HG03139 (cell line): Measurements from ENCODE around the gene CRB2.
"Not testable (repeated sequence)": the region's sequence is repeated elsewhere in the genome, so short reads cannot be mapped to it uniquely, and the experiment has no call there.

Source experiments
- ATAC-seq: cut with Tn5 transposase; IDR thresholded peaks from one replicate; pipeline ENCODE4 v1.9.1; 2021; ENCODE audit not compliant: unreplicated experiment

CRB2 gene

GRCh38 chr9:123378956-123379660 is 23.1 kb downstream of the CRB2 start:
- no peak for ATAC-seq

GRCh38 chr9:123380852-123381705 is 25.1 kb downstream of the CRB2 start:
- ATAC-seq = no peak

- ATAC-seq = no peak
Observed at GRCh38 chr9:123382653-123383511, 26.9 kb downstream of the CRB2 start.

GRCh38 chr9:123383512-123384170 is 27.6 kb downstream of the CRB2 start:
- ATAC-seq = no peak

- no peak for ATAC-seq
Observed at GRCh38 chr9:123387686-123388085, 31.7 kb downstream of the CRB2 start.

GRCh38 chr9:123389070-123389469 is 33.1 kb downstream of the CRB2 start:
- ATAC-seq = no peak

GRCh38 chr9:123389698-123390097 is 33.7 kb downstream of the CRB2 start:
- no peak for ATAC-seq

- no peak for ATAC-seq
Observed at GRCh38 chr9:123390337-123391135, 34.5 kb downstream of the CRB2 start.

- no peak for ATAC-seq
Observed at GRCh38 chr9:123391233-123391632, 35.2 kb downstream of the CRB2 start.

GRCh38 chr9:123391946-123392345 is 35.9 kb downstream of the CRB2 start:
- no peak for ATAC-seq

- no peak for ATAC-seq
Observed at GRCh38 chr9:123392802-123393201, 36.8 kb downstream of the CRB2 start.

- ATAC-seq = no peak
Observed at GRCh38 chr9:123394291-123395235, 38.6 kb downstream of the CRB2 start.

- ATAC-seq = no peak
Observed at GRCh38 chr9:123395276-123395688, 39.3 kb downstream of the CRB2 start.

GRCh38 chr9:123395689-123396511 is 39.9 kb downstream of the CRB2 start:
- no peak for ATAC-seq

- no peak for ATAC-seq
Observed at GRCh38 chr9:123397975-123398374, 42.0 kb downstream of the CRB2 start.

GRCh38 chr9:123398938-123399337 is 42.9 kb downstream of the CRB2 start:
- not testable (repeated sequence) for ATAC-seq

GRCh38 chr9:123399803-123400378 is 43.9 kb downstream of the CRB2 start:
- no peak for ATAC-seq
